ENCODE measurements around the gene CLDN22. TPM values are rescaled to one million over a fixed set of nuclear protein-coding genes. Genes with fewer than 3 reads are reported as not detected.

The CLDN22 gene
- polyA plus RNA-seq, 1 of the 3 experiments (the other 2 are of a cell fraction) = 0.05 TPM

- 93% methylated on average over 15 of the region's 15 CpGs for WGBS (ENCODE audit: low lambda C conversion rate)
These were observed 5.7 kb downstream of the CLDN22 start for GRCh38 chr4:183314336-183314735.

GRCh38 chr4:183312841-183313240 lies 7.2 kb downstream of the CLDN22 start:
- Histone ChIP-seq H3K27ac (ENCODE audit: low read depth in 2 of 2, low read length in 1 of 2) (no peak overlapping the region), H3K9me3 (no peaks in the 10 kb centered on the region), H3K4me2 (no peak overlapping the region), H3K27me3 (ENCODE audit: insufficient read depth) (no peaks in the 10 kb centered on the region), H4K20me1 (ENCODE audit: insufficient read depth) (no peaks in the 10 kb centered on the region), H3K79me2 (ENCODE audit: insufficient read depth) (no peaks in the 10 kb centered on the region), H3K4me3 (ENCODE audit: low read depth in 2 of 2, low read length in 1 of 2) (no peak overlapping the region), H2AFZ (ENCODE audit: low read depth) (no peak overlapping the region), H3K9me2 (no peaks in the 10 kb centered on the region), H3F3A (replicated peaks; ENCODE audit: insufficient read depth) (peaks cover 4% of the 10 kb centered on the region), H3K4me1 (ENCODE audit: control insufficient read depth in 1 of 2, insufficient read depth in 2 of 2, low read depth in 1 of 2, low read length in 1 of 2) (no peaks in the 10 kb centered on the region; a peak in 1 of 4 replicates), H3K9ac (no peak overlapping the region), H3K36me3 (replicated peaks in 1 of 2; ENCODE audit: control insufficient read depth in 1 of 2, insufficient read depth in 2 of 2, low read length in 1 of 2) (peaks cover 33 to 43% of the 10 kb centered on the region in 2 experiments)
- TF ChIP-seq RAD21 (IDR thresholded peaks at IDR 0.05; ENCODE audit: low read length) (no peak), PBX3 (IDR thresholded peaks at IDR 0.05) (no peak), POLR2AphosphoS5 (IDR thresholded peaks at IDR 0.05; ENCODE audit: low read depth, low read length) (no peak), USF1 (IDR thresholded peaks at IDR 0.05; ENCODE audit: borderline replicate concordance, low read depth) (no peak), USF2 (IDR thresholded peaks at IDR 0.05; ENCODE audit: borderline replicate concordance, low read depth, low read length) (no peak), FOXM1 (IDR thresholded peaks at IDR 0.05; ENCODE audit: low read depth) (no peak), MAX (IDR thresholded peaks at IDR 0.05; ENCODE audit: low read depth) (no peak), TEAD4 (IDR thresholded peaks at IDR 0.05; ENCODE audit: borderline replicate concordance, insufficient read depth) (no peak), REST (IDR thresholded peaks at IDR 0.05; ENCODE audit: low read depth, low read length) (no peak), EP300 (IDR thresholded peaks at IDR 0.05; ENCODE audit: borderline replicate concordance in 1 of 2, low read depth in 1 of 2, low read length in 1 of 2) (no peak), JUND (IDR thresholded peaks at IDR 0.05) (no peak), EZH2phosphoT487 (IDR thresholded peaks at IDR 0.05; ENCODE audit: borderline replicate concordance, low read depth) (no peak), TCF12 (IDR thresholded peaks at IDR 0.05) (no peak), RCOR1 (IDR thresholded peaks at IDR 0.05; ENCODE audit: low read length) (no peak), YY1 (IDR thresholded peaks at IDR 0.05; ENCODE audit: low read depth) (no peak), IRF3 (IDR thresholded peaks at IDR 0.05; ENCODE audit: low read depth, low read length) (no peak)
- no peak for DNase-seq
- ChIA-PET CTCF (interaction anchor here (1.0 kb wide), 1 partner anchor 86 kb away, joined by 4 read pairs; no protein-coding TSS in a partner anchor), POLR2A (no interaction called here)
- 74% methylated on average over 5 of the region's 5 CpGs for WGBS (ENCODE audit: low lambda C conversion rate)

More at GRCh38 chr4:183314336-183314735, 5.7 kb downstream of the CLDN22 start:
- H3K27ac ChIP-seq (ENCODE audit: low read depth in 2 of 2, low read length in 1 of 2) = no peak overlapping the region
- ChIA-PET POLR2A (no interaction called here), CTCF (no interaction called here)
- no peak overlapping the region for H3K4me2 ChIP-seq
- H3K79me2 ChIP-seq (ENCODE audit: insufficient read depth) = no peaks in the 10 kb centered on the region
- no peak for DNase-seq
- TF ChIP-seq USF1 (IDR thresholded peaks at IDR 0.05; ENCODE audit: borderline replicate concordance, low read depth) (no peak), NFIC (IDR thresholded peaks at IDR 0.05; ENCODE audit: borderline replicate concordance) (no peak), GABPA (IDR thresholded peaks at IDR 0.05; ENCODE audit: low read depth) (no peak), YY1 (IDR thresholded peaks at IDR 0.05; ENCODE audit: low read depth) (no peak)
- no peak overlapping the region for H3K9ac ChIP-seq
- H2AFZ ChIP-seq (ENCODE audit: low read depth) = no peak overlapping the region
- H3K27me3 ChIP-seq (ENCODE audit: insufficient read depth) = no peaks in the 10 kb centered on the region
- H3K9me3 ChIP-seq = no peaks in the 10 kb centered on the region
- H3K9me2 ChIP-seq = no peaks in the 10 kb centered on the region
- H3K4me1 ChIP-seq (ENCODE audit: control insufficient read depth in 1 of 2, insufficient read depth in 2 of 2, low read depth in 1 of 2, low read length in 1 of 2) = no peaks in the 10 kb centered on the region; a peak in 1 of 4 replicates
- no peak overlapping the region for H3K4me3 ChIP-seq (ENCODE audit: low read depth in 2 of 2, low read length in 1 of 2)
- peaks cover 4% of the 10 kb centered on the region for H3F3A ChIP-seq (replicated peaks; ENCODE audit: insufficient read depth)
- H3K36me3 ChIP-seq (replicated peaks in 1 of 2; ENCODE audit: control insufficient read depth in 1 of 2, insufficient read depth in 2 of 2, low read length in 1 of 2) = peaks cover 33 to 34% of the 10 kb centered on the region in 2 experiments
- H4K20me1 ChIP-seq (ENCODE audit: insufficient read depth) = no peaks in the 10 kb centered on the region
